MM.1S (cell line): Measurements from ENCODE around the gene C1orf74.

ENCODE experiments used
- EZH2 ChIP-seq: fragments of 300-600 bp; sonication (generic); optimal IDR thresholded peaks from 2 replicates; pipeline ENCODE3; 2017; ENCODE audit warnings: low read depth, mild to moderate bottlenecking, antibody characterized with exemption, low read length, mixed read lengths
- TF ChIP-seq, protein P1 (sequence below): fragments of 300-600 bp; sonication (generic); IDR thresholded peaks from 2 replicates; pipeline ENCODE4 v1.5.1; 2016; ENCODE audit warnings: antibody characterized with exemption, low read length, mixed read lengths

- TF ChIP-seq EZH2 = no peak
- TF ChIP-seq, protein P1, sequence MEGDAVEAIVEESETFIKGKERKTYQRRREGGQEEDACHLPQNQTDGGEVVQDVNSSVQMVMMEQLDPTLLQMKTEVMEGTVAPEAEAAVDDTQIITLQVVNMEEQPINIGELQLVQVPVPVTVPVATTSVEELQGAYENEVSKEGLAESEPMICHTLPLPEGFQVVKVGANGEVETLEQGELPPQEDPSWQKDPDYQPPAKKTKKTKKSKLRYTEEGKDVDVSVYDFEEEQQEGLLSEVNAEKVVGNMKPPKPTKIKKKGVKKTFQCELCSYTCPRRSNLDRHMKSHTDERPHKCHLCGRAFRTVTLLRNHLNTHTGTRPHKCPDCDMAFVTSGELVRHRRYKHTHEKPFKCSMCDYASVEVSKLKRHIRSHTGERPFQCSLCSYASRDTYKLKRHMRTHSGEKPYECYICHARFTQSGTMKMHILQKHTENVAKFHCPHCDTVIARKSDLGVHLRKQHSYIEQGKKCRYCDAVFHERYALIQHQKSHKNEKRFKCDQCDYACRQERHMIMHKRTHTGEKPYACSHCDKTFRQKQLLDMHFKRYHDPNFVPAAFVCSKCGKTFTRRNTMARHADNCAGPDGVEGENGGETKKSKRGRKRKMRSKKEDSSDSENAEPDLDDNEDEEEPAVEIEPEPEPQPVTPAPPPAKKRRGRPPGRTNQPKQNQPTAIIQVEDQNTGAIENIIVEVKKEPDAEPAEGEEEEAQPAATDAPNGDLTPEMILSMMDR = no peak
Observed at GRCh38 chr1:209755256-209755655, 29.1 kb downstream of the C1orf74 start.
